Measurements from ENCODE around the gene LIN28B.

- TF ChIP-seq CTCF (IDR thresholded peaks at IDR 0.05) (peak; percentile 75), ZFX (IDR thresholded peaks at IDR 0.05; ENCODE audit: borderline replicate concordance) (no peak)
Observed at GRCh38 chr6:105077596-105078385, 120.9 kb downstream of the LIN28B start.
